Sigmoid colon (tissue), 7 donors: ENCODE results near the gene NME8. TPM values are rescaled to one million over a fixed set of nuclear protein-coding genes. Genes with fewer than 3 reads are reported as not detected.

Source experiments
- DNase-seq: peaks from one replicate; pipeline ENCODE4 v3.0.0-alpha.2; 2019
- H3K27ac ChIP-seq, 4 donors: fragments of 200-600 bp; sonication (generic); one replicate each; pipeline ENCODE4 v1.5.1; 2016 to 2019; ENCODE audit warnings: mild to moderate bottlenecking in 1 of 4
- H3K27me3 ChIP-seq, 3 donors: fragments of 200-600 bp; sonication (generic); one replicate each; pipeline ENCODE4 v1.5.1; 2019; ENCODE audit warnings: mild to moderate bottlenecking in 1 of 3
- H3K36me3 ChIP-seq, 4 donors: fragments of 200-600 bp; sonication (generic); one replicate each; pipeline ENCODE4 v1.5.1; 2016 to 2019
- H3K4me1 ChIP-seq, 4 donors: fragments of 200-600 bp; sonication (generic); one replicate each; pipeline ENCODE4 v1.5.1; 2017 to 2019
- H3K4me3 ChIP-seq, 4 donors: fragments of 200-600 bp; sonication (generic); one replicate each; pipeline ENCODE4 v1.5.1; 2017 to 2019; ENCODE audit warnings: mild to moderate bottlenecking in 2 of 4, moderate library complexity in 1 of 4
- H3K9me3 ChIP-seq, 4 donors: fragments of 200-600 bp in 3 of 4; sonication (generic) in 3 of 4; one replicate each; pipeline versions ENCODE4 v1.5.1 to v1.6.1; 2013 to 2019
- EP300 ChIP-seq, 4 donors: sonication (generic); formaldehyde crosslinking; IDR thresholded peaks; one replicate each; pipeline ENCODE4 v1.6.1; 2017; ENCODE audit warnings: antibody characterized with exemption in 4 of 4
- POLR2A ChIP-seq, 2 donors: fragments of 450-650 bp; IDR thresholded peaks; one replicate each; pipeline ENCODE4 v1.6.1; 2016; ENCODE audit warnings: antibody characterized with exemption in 2 of 2, mild to moderate bottlenecking in 2 of 2, moderate library complexity in 2 of 2
- POLR2AphosphoS5 ChIP-seq, 4 donors: sonication (generic); formaldehyde crosslinking; IDR thresholded peaks; one replicate each; pipeline ENCODE4 v1.6.1; 2017; ENCODE audit warnings: antibody characterized with exemption in 4 of 4
- WGBS, 2 donors: extraction: QIAGEN DNeasy Blood & Tissue Kit; methylation state at CpG; one replicate each; pipeline ENCODE4 v1.1.7; 2013; 5-methylcytosine and 5-hydroxymethylcytosine counted together
- intact Hi-C: fragments of 100-400 bp; cut with DNase I; formaldehyde crosslinking; loops from one replicate; pipeline ENCODE4 v1.15.1; 2023
- polyA plus RNA-seq, 3 donors: library from polyadenylated mRNA; stranded (reverse); fragments of 200-250 nt; gene quantifications; one replicate each; pipeline ENCODE4 v1.2.3, GENCODE V29; 2013
- total RNA-seq, 4 donors: library from RNA; depleted of rRNA; stranded (reverse); fragments of >200 nt; gene quantifications; one replicate each; pipeline ENCODE4 v1.1.0, GENCODE V29; 2016
- TF ChIP-seq, protein P1 (sequence below), 4 experiments: fragments of 450-650 bp in 3 of 4; fragments of 200-600 bp in 1 of 4; IDR thresholded peaks; one replicate each; pipeline ENCODE4 v1.5.1; 2016 to 2019; ENCODE audit warnings: antibody characterized with exemption in 4 of 4, mild to moderate bottlenecking in 3 of 4, moderate library complexity in 2 of 4
- donor health status: healthy with polysubstance abuse.
- donor health status: Bipolar disorder and iron deficiency.
- donor health status: healthy.

The NME8 gene
- total and polyA plus RNA-seq, 7 donors, result 0.36 TPM; not detected in 6

GRCh38 chr7:37901890-37902524, 53.6 kb downstream of the NME8 start:
- no peaks in the 10 kb centered on the region for H3K36me3 ChIP-seq
- no peak overlapping the region for H3K4me3 ChIP-seq
- 94 to 97% methylated on average over 2 of the region's 2 CpGs for WGBS, 2 donors
- H3K9me3 ChIP-seq, result no peaks in the 10 kb centered on the region
- H3K27me3 ChIP-seq, result no peaks in the 10 kb centered on the region
- intact Hi-C loops, result loop anchor here (5.0 kb wide), 2 partner anchors 205 to 320 kb away; no protein-coding TSS in a partner anchor
- H3K4me1 ChIP-seq, result peaks cover 0 to 22% (median 18%) of the 10 kb centered on the region in 4 donors
- TF ChIP-seq POLR2AphosphoS5 (IDR thresholded peaks at IDR 0.05) (peak in 1 of 4 donors; percentile 33), EP300 (IDR thresholded peaks at IDR 0.05) (no peak)
- no peak for DNase-seq
- peak overlapping the region in 1 of 4 donors; percentile 13 for H3K27ac ChIP-seq

DNA sequence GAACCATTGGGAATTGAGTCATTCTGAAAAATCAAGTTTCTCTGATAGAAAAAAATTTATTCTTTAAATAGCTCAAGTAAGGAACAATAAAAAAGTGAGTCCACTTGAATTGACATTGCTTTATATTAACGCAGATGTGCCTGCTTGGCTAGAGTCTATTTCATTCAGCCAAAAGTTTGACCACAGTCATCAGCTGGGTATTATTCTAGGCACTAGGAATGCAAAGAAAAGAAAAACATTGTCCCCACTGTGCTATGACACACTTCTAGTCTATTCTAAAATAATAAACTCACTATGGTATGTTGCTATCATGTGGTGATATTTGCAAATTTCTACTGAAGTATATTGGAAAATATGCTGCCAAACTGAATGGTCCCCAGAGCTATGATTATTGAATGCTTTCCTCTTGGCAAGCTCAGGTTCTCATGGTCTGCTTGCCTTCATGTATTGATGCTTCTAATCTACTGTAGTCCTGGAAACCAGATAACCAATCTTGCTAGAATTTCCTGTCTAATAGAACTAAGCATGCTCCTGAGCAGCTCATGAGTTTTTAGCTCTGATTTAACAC, 59.9 kb downstream of the NME8 start:
- TF ChIP-seq POLR2A (IDR thresholded peaks at IDR 0.05) (no peak), EP300 (IDR thresholded peaks at IDR 0.05) (no peak), POLR2AphosphoS5 (IDR thresholded peaks at IDR 0.05) (no peak)
- TF ChIP-seq, protein P1, sequence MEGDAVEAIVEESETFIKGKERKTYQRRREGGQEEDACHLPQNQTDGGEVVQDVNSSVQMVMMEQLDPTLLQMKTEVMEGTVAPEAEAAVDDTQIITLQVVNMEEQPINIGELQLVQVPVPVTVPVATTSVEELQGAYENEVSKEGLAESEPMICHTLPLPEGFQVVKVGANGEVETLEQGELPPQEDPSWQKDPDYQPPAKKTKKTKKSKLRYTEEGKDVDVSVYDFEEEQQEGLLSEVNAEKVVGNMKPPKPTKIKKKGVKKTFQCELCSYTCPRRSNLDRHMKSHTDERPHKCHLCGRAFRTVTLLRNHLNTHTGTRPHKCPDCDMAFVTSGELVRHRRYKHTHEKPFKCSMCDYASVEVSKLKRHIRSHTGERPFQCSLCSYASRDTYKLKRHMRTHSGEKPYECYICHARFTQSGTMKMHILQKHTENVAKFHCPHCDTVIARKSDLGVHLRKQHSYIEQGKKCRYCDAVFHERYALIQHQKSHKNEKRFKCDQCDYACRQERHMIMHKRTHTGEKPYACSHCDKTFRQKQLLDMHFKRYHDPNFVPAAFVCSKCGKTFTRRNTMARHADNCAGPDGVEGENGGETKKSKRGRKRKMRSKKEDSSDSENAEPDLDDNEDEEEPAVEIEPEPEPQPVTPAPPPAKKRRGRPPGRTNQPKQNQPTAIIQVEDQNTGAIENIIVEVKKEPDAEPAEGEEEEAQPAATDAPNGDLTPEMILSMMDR (IDR thresholded peaks at IDR 0.05), result no peak
- DNase-seq, result no peak
- H3K36me3 ChIP-seq, result no peaks in the 10 kb centered on the region
- no peaks in the 10 kb centered on the region for H3K9me3 ChIP-seq
- peaks cover 0 to 1% (median 0%) of the 10 kb centered on the region in 4 donors for H3K4me1 ChIP-seq
- no peak overlapping the region for H3K4me3 ChIP-seq
- intact Hi-C loops, result no loop called here
- WGBS, 2 donors, result 90 to 91% methylated on average over 1 of the region's 1 CpG
- H3K27me3 ChIP-seq, result no peaks in the 10 kb centered on the region
- H3K27ac ChIP-seq, result no peak overlapping the region

GRCh38 chr7:37912756-37913155, 64.4 kb downstream of the NME8 start:
- DNase-seq, result no peak
- peaks cover 0 to 13% (median 0%) of the 10 kb centered on the region in 3 donors for H3K27me3 ChIP-seq
- H3K4me3 ChIP-seq, result no peak overlapping the region
- intact Hi-C loops, result no loop called here
- H3K36me3 ChIP-seq, result no peaks in the 10 kb centered on the region
- no peaks in the 10 kb centered on the region for H3K9me3 ChIP-seq
- WGBS, 2 donors, result 57 to 70% methylated on average over 2 of the region's 2 CpGs
- peaks cover 0 to 22% (median 9%) of the 10 kb centered on the region in 4 donors for H3K4me1 ChIP-seq
- TF ChIP-seq, protein P1 (IDR thresholded peaks at IDR 0.05), result no peak
- no peak for TF ChIP-seq POLR2A (IDR thresholded peaks at IDR 0.05)
- no peak for TF ChIP-seq POLR2AphosphoS5 (IDR thresholded peaks at IDR 0.05)
- TF ChIP-seq EP300 (IDR thresholded peaks at IDR 0.05), result no peak
- no peak overlapping the region for H3K27ac ChIP-seq

GRCh38 chr7:37915438-37915837, 67.0 kb downstream of the NME8 start:
- H3K36me3 ChIP-seq, result no peaks in the 10 kb centered on the region
- peaks cover 0 to 18% (median 0%) of the 10 kb centered on the region in 3 donors for H3K27me3 ChIP-seq
- no peaks in the 10 kb centered on the region for H3K9me3 ChIP-seq
- H3K4me3 ChIP-seq, result peak overlapping the region in 2 of 4 donors; percentile 56 to 57
- 5 to 11% methylated on average over 5 of the region's 5 CpGs for WGBS, 2 donors
- H3K4me1 ChIP-seq, result peaks cover 0 to 24% (median 11%) of the 10 kb centered on the region in 4 donors
- TF ChIP-seq POLR2AphosphoS5 (IDR thresholded peaks at IDR 0.05), result no peak
- TF ChIP-seq, protein P1 (IDR thresholded peaks at IDR 0.05), result no peak
- DNase-seq, result no peak
- H3K27ac ChIP-seq, result peak overlapping the region in 3 of 4 donors; percentile 67 to 73 (median 71)
- intact Hi-C loops, result no loop called here

DNA sequence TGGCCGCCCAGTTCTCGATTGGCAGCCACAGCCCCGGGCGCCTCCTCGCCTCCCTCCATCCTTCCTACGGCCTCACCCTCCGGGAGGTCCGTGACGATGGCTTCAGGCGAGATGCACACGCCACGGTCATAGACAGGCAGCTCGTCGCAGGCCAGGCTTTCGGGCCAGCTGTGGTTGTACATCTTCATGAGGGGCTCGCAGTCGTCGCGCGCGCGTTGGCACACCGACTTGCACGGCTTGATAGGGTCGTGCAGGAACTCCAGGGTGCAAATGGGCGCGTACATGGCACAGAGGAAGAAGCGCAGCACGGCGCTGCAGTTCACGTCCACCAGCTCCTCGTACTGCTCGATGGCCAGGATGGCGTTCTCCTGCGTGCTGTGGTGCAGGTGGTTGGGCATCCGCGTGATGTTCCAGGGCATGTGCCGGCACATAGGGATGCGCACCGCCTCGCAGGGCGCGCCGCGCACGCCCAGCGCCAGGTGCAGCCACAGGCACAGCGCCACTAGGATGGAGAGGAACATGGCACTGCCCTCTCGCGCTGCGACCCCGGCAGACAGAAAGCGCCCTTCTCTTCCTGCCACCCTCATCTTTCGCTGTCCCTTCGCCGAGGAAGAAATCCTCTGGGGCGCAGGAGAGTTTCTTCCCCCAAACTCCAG, 67.7 kb downstream of the NME8 start:
- WGBS, 2 donors, result 5 to 8% methylated on average over 57 of the region's 57 CpGs
- intact Hi-C loops, result no loop called here
- TF ChIP-seq EP300 (IDR thresholded peaks at IDR 0.05) (no peak), POLR2AphosphoS5 (IDR thresholded peaks at IDR 0.05) (no peak), POLR2A (IDR thresholded peaks at IDR 0.05) (no peak)
- TF ChIP-seq, protein P1 (IDR thresholded peaks at IDR 0.05), result no peak
- peaks cover 0 to 31% (median 11%) of the 10 kb centered on the region in 4 donors for H3K4me1 ChIP-seq
- DNase-seq, result peak; percentile 66
- peak overlapping the region; percentile 58 to 73 (median 69) for H3K27ac ChIP-seq
- peak overlapping the region; percentile 28 to 57 (median 52) for H3K4me3 ChIP-seq
- H3K36me3 ChIP-seq, result no peaks in the 10 kb centered on the region
- peaks cover 0 to 25% (median 3%) of the 10 kb centered on the region in 3 donors for H3K27me3 ChIP-seq
- H3K9me3 ChIP-seq, result no peaks in the 10 kb centered on the region
